T-cell (primary cell): ENCODE results near the gene ASB4. TPM values are rescaled to one million over a fixed set of nuclear protein-coding genes. Genes with fewer than 3 reads are reported as not detected.

Source experiments
- ATAC-seq, 4 experiments: fragments of 200-7000 bp in 3 of 4; fragments of 150-1000 bp in 1 of 4; cut with Tn5 transposase; replicated peaks in 1 of 4; 1 replicate in 3 of 4; 2 replicates in 1 of 4; pipeline ENCODE4 v1.10.0; 2021; ENCODE audit warnings: moderate library complexity in 3 of 4, mild to moderate bottlenecking in 2 of 4, moderate number of reproducible peaks in 1 of 4
- CTCF ChIA-PET, 2 donors: fragments of 300-600 bp; sonication (Branson Sonifier 250); formaldehyde crosslinking; loops; one replicate each; lab custom pipeline; 2022; ENCODE audit warnings: antibody characterized with exemption in 2 of 2; lab: Charles Lee
- POLR2A ChIA-PET, 2 donors: fragments of 300-600 bp; sonication (Branson Sonifier 250); formaldehyde crosslinking; loops; one replicate each; lab custom pipeline; 2022; ENCODE audit warnings: antibody characterized with exemption in 2 of 2; lab: Charles Lee
- DNase-seq, 35 experiments: peaks; one replicate each; pipeline versions ENCODE4 v3.0.0 to v3.0.0-alpha.2; 2013 to 2023
- H3K27ac ChIP-seq: one replicate; pipeline ENCODE4 v1.5.1; 2013; ENCODE audit warnings: low read length
- H3K27me3 ChIP-seq, 2 experiments: replicated peaks in 1 of 2; 1 replicate in 1 of 2; 2 replicates in 1 of 2; pipeline versions ENCODE4 v1.6.1 to v1.7.0; 2013; ENCODE audit warnings: low read length in 1 of 2, mixed read lengths in 1 of 2; ENCODE audit not compliant: control insufficient read depth in 2 of 2, insufficient read depth in 2 of 2; ENCODE audit errors: extremely low read depth in 1 of 2
- H3K36me3 ChIP-seq, 2 donors: 1 replicate in 1 of 2; 2 replicates in 1 of 2; pipeline versions ENCODE4 v1.6.1 to v1.7.0; 2013; ENCODE audit warnings: low read length in 1 of 2; ENCODE audit not compliant: control insufficient read depth in 2 of 2, insufficient read depth in 1 of 2; ENCODE audit errors: extremely low read depth in 1 of 2
- H3K4me1 ChIP-seq, 2 experiments: 1 replicate in 1 of 2; 2 replicates in 1 of 2; pipeline versions ENCODE4 v1.6.1 to v1.7.0; 2013; ENCODE audit warnings: low read length in 2 of 2, mixed read lengths in 1 of 2; ENCODE audit not compliant: insufficient read depth in 2 of 2, control insufficient read depth in 1 of 2; ENCODE audit errors: extremely low read depth in 1 of 2
- H3K4me3 ChIP-seq, 2 donors: 1 replicate in 1 of 2; 2 replicates in 1 of 2; pipeline versions ENCODE4 v1.5.1 to v1.7.0; 2013; ENCODE audit warnings: mild to moderate bottlenecking in 2 of 2, low read length in 1 of 2, moderate library complexity in 1 of 2; ENCODE audit not compliant: control insufficient read depth in 1 of 2; ENCODE audit errors: extremely low read depth in 1 of 2
- H3K9me3 ChIP-seq: 2 replicates; pipeline ENCODE4 v1.7.0; 2013
- H3K27ac Mint-ChIP-seq, 2 donors: one replicate each; pipeline ENCODE4 v1.8.0; 2020 to 2021; ENCODE audit warnings: mild to moderate bottlenecking in 2 of 2, mixed read lengths in 2 of 2
- H3K27me3 Mint-ChIP-seq, 2 donors: one replicate each; pipeline ENCODE4 v1.8.0; 2021 to 2022; ENCODE audit warnings: mixed read lengths in 2 of 2
- H3K36me3 Mint-ChIP-seq: one replicate; pipeline ENCODE4 v1.8.0; 2021; ENCODE audit warnings: mixed read lengths
- H3K4me1 Mint-ChIP-seq, 3 donors: one replicate each; pipeline ENCODE4 v1.8.0; 2020 to 2022; ENCODE audit warnings: mixed read lengths in 3 of 3, mild to moderate bottlenecking in 1 of 3
- H3K4me3 Mint-ChIP-seq, 3 donors: one replicate each; pipeline ENCODE4 v1.8.0; 2020 to 2022; ENCODE audit warnings: mild to moderate bottlenecking in 3 of 3, mixed read lengths in 3 of 3, moderate library complexity in 3 of 3
- H3K9me3 Mint-ChIP-seq, 3 donors: one replicate each; pipeline ENCODE4 v1.8.0; 2020 to 2022; ENCODE audit warnings: mixed read lengths in 3 of 3
- WGBS: methylation state at CpG from one replicate; pipeline ENCODE4 v1.1.5; 2013; ENCODE audit warnings: missing lambda C conversion rate; ENCODE audit not compliant: insufficient coverage; 5-methylcytosine and 5-hydroxymethylcytosine counted together
- total RNA-seq, 35 experiments: library from RNA in 6 of 35; stranded (reverse) in 6 of 35; fragments of 120-200 nt in 1 of 35; gene quantifications; one replicate each; pipeline versions ENCODE4 v1.2.1 to v1.2.4 and lab custom pipeline; 2013 to 2026

Gene ASB4
- total RNA-seq, 5 donors from 2014 or later (not counting 1 experiment from before 2014, with no cell fraction given), result 0.09 TPM; not detected in 4

GRCh38 chr7:95490231-95490762 lies 4.6 kb downstream of the ASB4 start:
- H3K4me1 Mint-ChIP-seq, result no peaks in the 10 kb centered on the region
- Histone ChIP-seq H3K4me3 (no peak overlapping the region), H3K27ac (no peak overlapping the region), H3K9me3 (no peaks in the 10 kb centered on the region), H3K36me3 (no peaks in the 10 kb centered on the region), H3K4me1 (no peaks in the 10 kb centered on the region), H3K27me3 (no peaks in the 10 kb centered on the region)
- H3K27me3 Mint-ChIP-seq, result peaks cover 3 to 4% of the 10 kb centered on the region in 2 donors
- H3K9me3 Mint-ChIP-seq, result no peaks in the 10 kb centered on the region
- ChIA-PET CTCF (interaction anchor here (0.6 to 1.2 kb wide), 4 partner anchors 13 to 1053 kb away, joined by 3 read pairs; no protein-coding TSS in a partner anchor), POLR2A (no interaction called here)
- no peaks in the 10 kb centered on the region for H3K36me3 Mint-ChIP-seq
- no CpG with 5 or more reads among the region's 3 CpGs for WGBS
- no peak for DNase-seq
- no peak overlapping the region for H3K27ac Mint-ChIP-seq
- no peak for ATAC-seq
- H3K4me3 Mint-ChIP-seq, result no peak overlapping the region

GRCh38 chr7:95491201-95491600 lies 5.5 kb downstream of the ASB4 start:
- H3K9me3 Mint-ChIP-seq, result no peaks in the 10 kb centered on the region
- WGBS, result no CpG with 5 or more reads among the region's 4 CpGs
- DNase-seq, result no peak

GRCh38 chr7:95491634-95492314 lies 6.0 kb downstream of the ASB4 start:
- 88% methylated on average over 1 of the region's 2 CpGs for WGBS
- ChIA-PET CTCF (interaction anchor here (0.7 to 1.0 kb wide), 2 partner anchors 13 to 16 kb away, joined by 3 to 4 read pairs; no protein-coding TSS in a partner anchor), POLR2A (no interaction called here)
- Histone ChIP-seq H3K9me3 (no peaks in the 10 kb centered on the region), H3K27me3 (no peaks in the 10 kb centered on the region), H3K27ac (no peak overlapping the region), H3K4me3 (no peak overlapping the region), H3K36me3 (no peaks in the 10 kb centered on the region), H3K4me1 (no peaks in the 10 kb centered on the region)
- peaks cover 3 to 4% of the 10 kb centered on the region in 2 donors for H3K27me3 Mint-ChIP-seq
- H3K4me1 Mint-ChIP-seq, result no peaks in the 10 kb centered on the region
- H3K9me3 Mint-ChIP-seq, result no peaks in the 10 kb centered on the region
- no peaks in the 10 kb centered on the region for H3K36me3 Mint-ChIP-seq
- H3K4me3 Mint-ChIP-seq, result no peak overlapping the region
- ATAC-seq (no peak), DNase-seq (no peak)
- H3K27ac Mint-ChIP-seq, result no peak overlapping the region

More at GRCh38 chr7:95491201-95491600, 5.5 kb downstream of the ASB4 start:
- no peak overlapping the region for H3K27ac ChIP-seq
- Mint-ChIP-seq H3K27me3 (peaks cover 3 to 4% of the 10 kb centered on the region in 2 donors), H3K36me3 (no peaks in the 10 kb centered on the region), H3K4me3 (no peak overlapping the region), H3K4me1 (no peaks in the 10 kb centered on the region), H3K27ac (no peak overlapping the region)
- no peak for ATAC-seq
- no peaks in the 10 kb centered on the region for H3K36me3 ChIP-seq
- no peaks in the 10 kb centered on the region for H3K4me1 ChIP-seq
- no peaks in the 10 kb centered on the region for H3K9me3 ChIP-seq
- ChIA-PET POLR2A (no interaction called here), CTCF (interaction anchor here in 1 of 2 donors (0.6 to 1.0 kb wide), 2 partner anchors 13 to 1054 kb away, joined by 3 to 4 read pairs; no protein-coding TSS in a partner anchor)
- no peak overlapping the region for H3K4me3 ChIP-seq
- no peaks in the 10 kb centered on the region for H3K27me3 ChIP-seq

- H3K27me3 ChIP-seq, result no peaks in the 10 kb centered on the region
- DNase-seq (no peak), ATAC-seq (no peak)
- peaks cover 3 to 8% of the 10 kb centered on the region in 2 donors for H3K27me3 Mint-ChIP-seq
- ChIA-PET POLR2A (no interaction called here), CTCF (interaction anchor here in 1 of 2 donors (0.5 kb wide), 1 partner anchor 1143 kb away, joined by 3 read pairs; no protein-coding TSS in a partner anchor)
- H3K9me3 Mint-ChIP-seq, result no peaks in the 10 kb centered on the region
- no peaks in the 10 kb centered on the region for H3K4me1 ChIP-seq
- no peaks in the 10 kb centered on the region for H3K36me3 ChIP-seq
- H3K9me3 ChIP-seq, result no peaks in the 10 kb centered on the region
- H3K27ac Mint-ChIP-seq, result no peak overlapping the region
- H3K4me3 Mint-ChIP-seq, result no peak overlapping the region
- no peak overlapping the region for H3K27ac ChIP-seq
- no peaks in the 10 kb centered on the region for H3K4me1 Mint-ChIP-seq
- no peak overlapping the region for H3K4me3 ChIP-seq
- no peaks in the 10 kb centered on the region for H3K36me3 Mint-ChIP-seq
These were observed 7.5 kb downstream of the ASB4 start for GRCh38 chr7:95493247-95493646.

- H3K9me3 ChIP-seq, result no peaks in the 10 kb centered on the region
- no CpG with 5 or more reads among the region's 2 CpGs for WGBS
- Mint-ChIP-seq H3K27me3 (peaks cover 3 to 8% of the 10 kb centered on the region in 2 donors), H3K9me3 (no peaks in the 10 kb centered on the region), H3K36me3 (no peaks in the 10 kb centered on the region), H3K27ac (no peak overlapping the region), H3K4me3 (no peak overlapping the region), H3K4me1 (no peaks in the 10 kb centered on the region)
- no peak for ATAC-seq
- H3K4me3 ChIP-seq, result no peak overlapping the region
- no peaks in the 10 kb centered on the region for H3K36me3 ChIP-seq
- no peak overlapping the region for H3K27ac ChIP-seq
- POLR2A ChIA-PET, result no interaction called here
- CTCF ChIA-PET, result no interaction called here
- DNase-seq, result no peak
- no peaks in the 10 kb centered on the region for H3K27me3 ChIP-seq
- no peaks in the 10 kb centered on the region for H3K4me1 ChIP-seq
These were observed 8.1 kb downstream of the ASB4 start for GRCh38 chr7:95493844-95494243.

- Histone ChIP-seq H3K9me3 (no peaks in the 10 kb centered on the region), H3K36me3 (no peaks in the 10 kb centered on the region), H3K27ac (no peak overlapping the region), H3K27me3 (peaks cover 0 to 3% of the 10 kb centered on the region in 2 experiments), H3K4me1 (peaks cover 0 to 2% of the 10 kb centered on the region in 2 experiments), H3K4me3 (no peak overlapping the region)
- WGBS, result 9% methylated on average over 3 of the region's 5 CpGs
- H3K9me3 Mint-ChIP-seq, result no peaks in the 10 kb centered on the region
- DNase-seq, result peak in 1 of 35 experiments; percentile 12
- no peak overlapping the region for H3K27ac Mint-ChIP-seq
- ChIA-PET CTCF (interaction anchor here (0.8 to 1.8 kb wide), 4 partner anchors 10 to 25 kb away, joined by 3 to 6 read pairs (median 4); no protein-coding TSS in a partner anchor), POLR2A (no interaction called here)
- H3K27me3 Mint-ChIP-seq, result peaks cover 4 to 9% of the 10 kb centered on the region in 2 donors
- peaks cover 13 to 19% (median 13%) of the 10 kb centered on the region in 3 donors for H3K4me1 Mint-ChIP-seq
- no peak for ATAC-seq
- H3K36me3 Mint-ChIP-seq, result no peaks in the 10 kb centered on the region
- H3K4me3 Mint-ChIP-seq, result no peak overlapping the region
These were observed 15.6 kb downstream of the ASB4 start for GRCh38 chr7:95501261-95501832.
